ENCODE results near the gene PANX2.
"Not testable (repeated sequence)": the region's sequence is repeated elsewhere in the genome, so short reads cannot be mapped to it uniquely, and the experiment has no call there.

PANX2 gene

DNA sequence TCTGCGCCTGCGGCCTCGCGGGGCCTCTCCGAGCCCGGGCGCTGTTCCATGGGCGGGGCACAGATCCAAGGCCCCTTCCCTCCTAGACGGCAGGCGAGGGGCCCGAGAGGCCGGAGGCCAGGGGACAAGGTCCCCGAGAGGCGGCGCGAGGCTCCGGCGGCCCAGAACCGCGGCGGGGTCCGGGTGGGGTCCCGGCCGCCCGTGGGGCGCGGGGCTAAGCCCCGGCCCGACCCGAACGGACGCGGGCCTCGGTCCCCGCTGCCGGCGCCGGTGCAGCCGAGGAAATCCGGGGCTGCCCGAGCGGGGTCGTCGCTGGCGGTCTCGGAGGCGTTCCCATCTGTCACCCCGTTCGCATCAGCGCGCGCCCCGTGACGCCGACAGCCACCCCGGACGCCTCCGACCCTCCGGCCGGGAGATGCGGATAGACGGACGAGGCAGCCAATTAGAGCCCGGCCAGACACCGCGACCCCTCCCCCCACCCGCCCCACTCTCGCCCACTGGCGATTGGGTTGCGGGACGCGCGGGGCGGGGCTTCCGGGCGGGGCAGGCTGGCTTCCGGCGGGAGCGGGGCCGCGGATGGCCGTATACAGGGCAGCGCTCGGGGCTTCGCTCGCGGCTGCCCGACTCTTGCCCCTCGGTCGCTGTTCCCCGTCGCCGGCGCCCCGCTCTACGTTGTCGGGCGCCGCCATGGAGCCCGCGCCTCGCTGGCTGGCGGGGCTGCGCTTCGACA is 30.1 kb downstream of the PANX2 start, which contains the start of gene SELENOO:
Gene SELENOO, plus strand, starts transcription at position 551 of the 730 bp plus-strand sequence. Its CDS starts 26 bp downstream, at position 577.
- DNase-seq, result no peak

DNA sequence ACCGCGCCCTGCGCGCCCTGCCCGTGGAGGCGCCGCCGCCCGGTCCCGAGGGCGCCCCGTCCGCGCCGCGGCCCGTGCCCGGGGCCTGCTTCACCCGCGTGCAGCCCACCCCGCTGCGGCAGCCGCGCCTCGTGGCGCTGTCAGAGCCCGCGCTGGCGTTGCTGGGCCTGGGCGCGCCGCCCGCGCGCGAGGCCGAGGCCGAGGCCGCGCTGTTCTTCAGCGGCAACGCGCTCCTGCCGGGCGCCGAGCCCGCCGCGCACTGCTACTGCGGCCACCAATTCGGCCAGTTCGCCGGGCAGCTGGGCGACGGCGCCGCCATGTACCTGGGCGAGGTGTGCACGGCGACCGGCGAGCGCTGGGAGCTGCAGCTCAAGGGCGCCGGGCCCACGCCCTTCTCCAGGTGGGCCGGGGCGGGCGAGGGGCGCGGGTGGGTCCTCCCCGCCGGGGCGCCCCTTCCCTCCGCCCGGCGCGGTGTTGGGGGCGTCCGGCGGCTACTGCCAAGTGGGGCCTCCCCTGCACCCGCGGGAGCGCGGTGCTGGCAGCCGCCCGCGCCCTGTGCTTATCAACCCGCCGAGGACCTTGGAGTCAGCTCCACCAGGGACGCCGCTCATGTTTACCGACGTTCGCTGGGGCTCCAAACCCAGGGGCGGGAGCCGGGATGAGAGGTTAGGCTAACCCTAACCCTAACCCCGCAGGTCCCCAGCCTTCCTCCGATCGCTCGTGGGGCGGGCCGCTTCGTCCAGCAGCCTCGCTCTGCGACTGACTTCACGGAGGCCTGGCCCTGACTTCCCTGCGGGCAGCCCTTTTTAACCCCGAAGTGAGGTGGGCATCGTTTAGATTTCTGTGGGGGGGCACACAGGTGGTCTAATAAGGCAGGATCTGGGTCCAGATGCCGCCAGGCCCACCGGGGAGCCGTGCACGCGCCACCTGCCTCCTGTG is 30.9 kb downstream of the PANX2 start:
- DNase-seq, result no peak

DNA sequence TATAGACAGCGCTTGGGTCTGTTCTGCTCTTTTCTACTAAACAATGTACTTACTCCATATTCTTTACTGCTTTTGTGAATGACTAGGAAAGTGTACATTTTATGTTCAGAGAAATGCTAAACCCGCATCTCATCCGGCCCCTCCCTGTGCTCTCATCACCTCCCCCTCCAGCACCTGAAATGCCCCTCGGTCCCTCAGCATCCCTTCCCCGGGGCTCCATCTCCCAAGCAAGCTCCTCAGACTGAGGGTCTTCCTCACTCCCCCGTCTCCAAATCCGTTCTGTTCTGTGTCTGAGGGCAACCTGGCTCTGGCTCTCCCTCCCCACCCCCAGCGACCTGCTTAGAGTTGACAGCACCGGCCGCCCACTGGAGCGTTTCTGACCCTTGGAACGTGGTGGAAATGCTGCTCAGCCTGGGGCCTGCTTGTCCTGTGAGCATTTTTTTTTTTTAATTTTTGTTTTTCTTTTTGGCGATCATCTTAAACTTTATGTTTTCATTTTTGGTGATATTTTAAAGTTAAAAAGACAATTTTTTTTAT is 31.7 kb downstream of the PANX2 start:
- no peak for DNase-seq

DNA sequence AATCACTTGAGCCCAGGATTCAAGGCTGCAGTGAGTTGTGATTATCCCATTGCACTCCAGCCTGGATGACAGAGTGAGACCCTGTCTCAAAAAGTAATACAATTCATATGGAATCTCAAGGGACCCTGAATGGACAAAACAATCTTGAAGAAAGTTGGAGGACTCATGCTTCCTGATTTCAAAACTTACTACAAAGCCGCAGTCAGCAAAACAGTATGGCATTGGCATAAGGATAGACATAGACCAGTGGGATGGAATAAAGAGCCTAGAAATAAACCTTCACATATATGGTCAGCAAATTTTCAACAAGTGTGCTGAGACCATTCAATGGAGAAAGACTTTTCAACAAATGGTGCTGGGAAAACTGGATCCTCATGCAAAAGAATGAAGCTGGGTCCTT is 32.8 kb downstream of the PANX2 start:
- DNase-seq, result no peak

DNA sequence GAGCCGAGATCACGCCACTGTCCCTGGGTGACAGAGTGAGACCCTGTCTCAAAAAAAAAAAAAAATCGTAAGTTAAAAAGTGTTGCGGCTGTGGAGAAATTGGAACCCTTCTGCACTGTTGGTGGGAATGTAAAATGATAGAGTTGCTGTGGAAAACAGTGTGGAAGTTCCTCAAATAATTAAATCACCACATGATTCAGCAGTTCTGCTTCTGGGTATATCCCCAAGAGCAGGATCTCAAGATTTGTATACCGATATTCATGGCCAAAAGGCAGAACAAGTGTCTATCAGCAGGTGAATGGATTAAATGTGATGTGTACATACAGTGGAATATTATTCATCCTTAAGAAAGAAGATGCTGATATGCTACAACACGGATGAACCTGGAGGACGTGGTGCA is 34.0 kb downstream of the PANX2 start:
- DNase-seq, result no peak

DNA sequence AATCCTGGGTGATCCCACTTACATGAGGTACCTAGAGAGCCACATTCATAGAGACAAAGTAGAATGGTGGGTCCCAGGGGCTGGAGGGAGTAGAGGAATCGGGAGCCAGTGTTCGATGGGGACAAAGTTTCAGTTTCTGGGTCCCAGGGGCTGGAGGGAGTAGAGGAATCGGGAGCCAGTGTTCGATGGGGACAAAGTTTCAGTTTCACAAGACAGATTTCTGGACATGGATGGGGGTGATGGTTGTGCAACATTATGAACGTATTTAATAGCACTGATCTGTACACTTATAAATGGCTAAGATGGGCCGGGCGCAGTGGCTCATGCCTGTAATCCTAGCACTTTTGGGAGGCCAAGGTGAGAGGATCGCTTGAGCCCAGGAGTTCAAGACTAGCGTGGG is 34.5 kb downstream of the PANX2 start:
- not testable (repeated sequence) for DNase-seq

DNA sequence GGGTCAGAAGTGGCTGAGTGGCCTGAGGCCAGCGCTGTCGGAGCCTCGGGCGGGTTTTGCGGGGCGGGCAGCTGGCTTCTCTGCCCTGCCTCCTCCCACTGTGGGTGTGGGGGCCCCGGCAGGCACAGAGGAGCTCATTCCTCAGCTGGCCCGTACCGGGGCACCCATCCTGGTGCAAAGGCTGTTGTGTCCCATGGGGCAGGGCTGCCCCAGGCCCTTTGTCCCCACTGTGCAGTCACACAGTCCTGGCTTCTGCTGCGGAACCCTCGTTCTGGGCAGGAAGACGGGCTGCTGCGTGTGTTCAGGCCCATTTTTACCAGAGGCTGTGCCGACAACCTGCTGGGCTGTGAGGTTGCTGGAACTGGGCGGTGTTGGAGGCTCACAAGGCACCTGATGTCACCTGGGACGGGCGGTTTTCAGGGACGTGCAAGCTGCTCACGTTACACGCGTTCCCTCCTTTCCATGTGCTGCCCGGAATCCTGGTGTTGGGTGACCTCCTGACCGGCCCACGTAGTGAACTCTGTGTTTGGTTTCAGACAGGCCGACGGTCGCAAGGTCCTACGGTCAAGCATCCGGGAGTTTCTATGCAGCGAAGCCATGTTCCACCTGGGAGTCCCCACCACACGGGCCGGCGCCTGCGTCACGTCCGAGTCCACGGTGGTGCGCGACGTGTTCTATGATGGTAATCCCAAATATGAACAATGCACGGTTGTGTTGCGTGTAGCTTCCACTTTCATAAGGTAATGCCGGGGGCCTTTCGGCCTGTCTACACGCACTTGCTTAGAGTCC is 35.4 kb downstream of the PANX2 start:
- no peak for DNase-seq

DNA sequence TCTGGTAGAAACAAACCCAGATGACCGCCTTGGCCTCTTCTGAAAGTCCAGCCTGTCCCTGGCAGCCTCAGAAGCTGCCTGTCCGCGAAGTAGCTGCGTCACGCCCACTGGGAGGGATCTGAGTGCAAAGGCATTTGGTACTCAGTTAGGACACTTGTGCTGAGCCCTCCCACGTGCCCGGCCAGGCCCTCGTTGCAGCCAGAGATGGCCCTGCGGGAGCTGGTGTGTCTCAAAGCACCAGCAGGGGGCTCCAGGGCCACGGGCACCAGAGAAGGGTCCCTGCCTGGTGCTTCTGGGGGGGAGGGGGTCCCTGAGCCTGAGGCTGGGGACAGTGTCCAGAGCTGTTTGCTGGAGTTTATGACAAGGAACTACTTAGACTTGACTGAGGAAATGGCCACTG is 36.1 kb downstream of the PANX2 start:
- no peak for DNase-seq

DNA sequence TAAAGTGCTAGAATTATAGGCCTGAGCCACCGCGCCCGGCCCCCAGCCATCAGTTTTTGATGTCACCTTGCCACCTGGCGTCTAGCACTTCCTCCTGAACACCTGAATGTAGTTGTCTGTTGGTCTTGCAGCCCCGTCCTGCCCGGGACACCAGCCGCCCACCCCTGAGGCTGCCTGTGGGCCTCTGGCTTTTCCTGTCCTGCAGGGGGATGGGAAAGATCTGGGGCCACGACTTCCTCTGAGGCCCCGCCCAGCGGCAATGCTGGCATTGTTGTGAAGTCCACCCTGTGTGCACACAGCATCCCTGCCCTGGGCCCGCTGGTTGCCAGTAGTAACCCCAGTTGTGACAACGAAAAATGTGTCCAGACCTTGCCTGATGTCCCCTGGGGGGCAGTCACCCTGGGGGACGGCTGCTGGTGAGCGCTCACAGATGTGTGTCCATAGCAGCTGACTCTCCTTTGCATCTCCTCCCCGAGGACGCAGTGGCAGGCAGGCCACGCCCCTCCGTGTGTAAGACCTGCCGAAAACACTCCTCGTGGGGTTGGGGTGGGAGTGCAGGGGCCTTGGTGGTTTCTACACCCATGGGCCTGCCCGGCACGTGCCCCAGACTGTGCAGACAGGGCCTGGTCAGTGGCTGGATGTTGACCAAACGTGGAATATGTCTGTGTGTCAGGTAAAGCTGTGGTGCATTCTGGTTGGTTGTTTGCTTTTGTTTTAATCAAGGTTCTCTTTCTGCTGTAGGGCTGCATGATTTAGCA is 37.0 kb downstream of the PANX2 start:
- no peak for DNase-seq

DNA sequence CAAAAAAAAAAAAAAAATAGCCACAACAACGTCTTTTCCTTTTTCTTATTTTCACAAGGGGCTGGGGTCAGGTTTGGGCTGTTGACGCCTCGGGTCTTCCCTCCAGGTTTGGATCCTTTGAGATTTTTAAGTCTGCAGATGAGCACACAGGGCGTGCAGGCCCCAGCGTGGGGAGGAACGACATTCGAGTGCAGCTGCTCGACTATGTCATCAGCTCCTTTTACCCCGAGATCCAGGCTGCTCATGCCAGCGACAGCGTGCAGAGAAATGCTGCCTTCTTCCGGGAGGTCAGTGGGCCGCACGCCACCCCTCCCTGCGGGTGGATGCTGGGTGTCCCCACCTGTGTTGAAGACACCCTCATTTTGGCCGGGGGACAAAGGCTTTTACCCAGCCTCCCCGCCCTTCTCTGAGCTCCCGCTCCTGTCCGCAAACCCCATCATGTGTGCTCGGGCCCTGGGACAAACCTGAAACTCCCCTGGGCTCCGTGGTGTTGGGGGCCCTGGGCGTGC is 38.0 kb downstream of the PANX2 start:
- no peak for DNase-seq

DNA sequence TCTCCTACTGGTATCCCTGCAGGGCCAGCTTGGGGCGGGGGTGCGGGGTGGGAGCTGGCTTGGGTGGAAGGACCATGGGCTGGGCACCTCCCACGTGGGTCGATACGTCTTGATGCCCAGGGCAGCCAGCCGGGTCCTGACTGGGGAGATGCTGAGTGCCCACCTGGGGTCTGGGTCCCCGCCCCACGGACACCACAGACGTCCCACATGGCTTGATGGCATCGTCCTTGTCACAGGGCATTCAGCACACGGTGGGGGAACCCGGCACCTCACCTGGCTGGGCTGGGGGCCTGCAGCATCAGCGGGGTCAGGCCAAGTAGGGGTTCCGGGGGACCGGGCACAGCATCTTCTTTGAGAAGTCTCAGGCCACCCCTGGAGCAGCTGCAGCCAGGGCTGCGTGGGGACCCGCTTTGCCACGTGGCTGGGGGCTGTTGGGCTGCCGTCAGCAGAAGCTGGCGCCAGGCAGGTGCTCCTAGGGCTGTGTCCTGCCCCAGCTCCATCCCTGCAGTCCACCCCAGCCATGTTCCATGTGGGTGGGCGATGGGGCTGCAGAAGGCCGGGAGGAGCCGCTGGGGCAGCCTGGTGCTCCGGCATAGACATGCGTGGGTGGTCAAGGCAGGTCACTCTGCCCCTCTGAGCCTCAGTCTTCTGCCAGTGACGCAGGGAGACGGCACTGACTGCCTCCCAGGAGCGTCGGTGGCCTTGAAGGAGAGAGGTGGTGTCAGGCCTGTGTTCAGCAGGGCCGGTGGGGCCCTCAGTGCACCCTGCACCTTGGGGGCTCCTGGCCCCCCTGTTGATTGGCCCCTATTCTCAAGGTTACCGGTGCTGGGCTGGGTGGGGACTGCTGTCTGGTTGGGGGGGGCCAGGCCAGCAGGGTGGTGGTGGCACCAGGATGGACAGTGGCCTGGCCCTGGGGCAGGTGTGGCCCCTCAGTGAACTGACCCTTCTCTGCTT is 38.7 kb downstream of the PANX2 start:
- DNase-seq, result no peak

DNA sequence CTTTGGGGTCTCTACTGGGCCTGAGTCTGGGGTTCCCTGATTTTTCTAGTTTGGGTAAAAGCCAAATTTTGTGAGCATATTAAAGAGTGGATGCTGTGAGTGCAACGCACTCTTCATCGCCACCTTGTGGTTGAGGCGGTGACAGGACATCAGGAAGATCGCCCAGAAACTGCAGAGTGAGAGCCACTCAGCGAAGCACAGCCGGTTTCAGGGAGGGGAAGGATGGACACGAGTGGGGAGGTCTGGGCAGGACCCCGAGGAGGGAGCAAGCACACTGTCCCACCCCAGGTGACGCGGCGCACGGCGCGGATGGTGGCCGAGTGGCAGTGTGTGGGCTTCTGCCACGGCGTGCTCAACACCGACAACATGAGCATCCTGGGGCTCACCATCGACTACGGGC is 39.4 kb downstream of the PANX2 start:
- DNase-seq, result no peak

DNA sequence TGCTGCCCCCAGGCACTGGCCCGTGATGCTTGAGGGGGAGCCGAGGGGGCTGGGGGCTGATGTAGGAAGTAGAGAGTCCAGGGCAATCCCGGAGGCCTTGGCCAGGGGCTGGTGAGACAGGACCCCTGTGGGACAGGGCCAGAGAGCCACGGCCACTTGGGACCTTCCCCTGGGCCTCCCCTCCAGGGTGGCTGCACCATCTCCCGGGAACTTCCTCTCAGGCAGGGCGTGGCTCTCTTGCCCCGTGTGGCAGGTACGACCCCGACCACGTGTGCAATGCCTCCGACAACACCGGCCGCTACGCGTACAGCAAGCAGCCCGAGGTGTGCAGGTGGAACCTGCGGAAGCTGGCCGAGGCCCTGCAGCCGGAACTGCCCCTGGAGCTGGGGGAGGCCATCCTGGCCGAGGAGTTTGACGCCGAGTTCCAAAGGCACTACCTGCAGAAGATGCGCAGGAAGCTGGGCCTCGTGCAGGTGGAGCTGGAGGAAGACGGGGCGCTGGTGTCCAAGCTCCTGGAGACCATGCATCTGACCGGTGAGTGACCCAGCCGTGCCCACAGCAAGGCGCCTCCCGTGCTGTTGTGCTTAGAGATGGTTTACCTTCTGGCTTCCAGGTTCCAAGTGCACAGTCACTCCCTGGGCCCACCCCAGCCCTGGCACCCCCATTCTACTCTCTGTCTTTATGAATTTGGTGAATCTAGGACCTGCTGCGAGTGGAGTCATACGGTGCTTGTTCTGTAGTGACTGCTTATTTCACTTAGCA is 40.0 kb downstream of the PANX2 start:
- no peak for DNase-seq

DNA sequence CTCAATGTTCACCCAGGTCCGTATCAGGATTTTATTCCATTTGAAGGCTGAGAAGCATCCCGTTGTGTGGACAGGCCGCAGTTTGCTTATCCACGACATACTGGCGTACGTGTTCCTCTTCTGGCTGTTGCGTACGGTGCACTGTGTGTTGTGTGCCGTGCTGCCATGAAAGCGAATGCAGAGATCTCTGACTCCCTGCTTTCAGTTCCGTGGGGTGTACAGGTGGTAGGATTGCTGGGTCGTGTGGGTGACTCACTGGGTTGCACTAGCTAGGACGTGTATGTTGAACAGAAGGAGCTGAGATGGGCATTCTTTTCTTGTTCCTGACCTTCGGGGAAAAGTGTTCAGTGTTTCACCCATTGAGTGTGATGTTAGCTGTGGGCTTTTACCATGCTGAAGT is 40.6 kb downstream of the PANX2 start:
- DNase-seq, result no peak

DNA sequence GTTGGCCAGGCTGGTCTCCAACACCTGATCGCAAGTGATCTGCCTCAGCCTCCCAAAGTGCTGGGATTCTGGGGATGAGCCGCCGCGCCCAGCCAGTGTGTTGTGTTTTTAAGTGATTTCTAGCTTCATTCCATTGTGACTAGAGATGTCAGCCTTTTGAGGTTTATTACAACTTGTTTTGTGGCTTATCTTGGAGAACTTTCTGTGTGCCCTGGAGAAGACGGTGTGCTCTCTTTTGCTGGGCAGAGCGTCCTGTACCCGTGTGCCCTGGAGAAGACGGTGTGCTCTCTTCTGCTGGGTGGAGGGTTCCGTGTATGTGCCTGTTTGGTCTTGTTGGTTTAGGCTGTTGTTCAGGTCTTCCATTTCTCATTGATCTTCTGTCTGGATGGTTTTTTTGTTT is 42.7 kb downstream of the PANX2 start:
- no peak for DNase-seq

DNA sequence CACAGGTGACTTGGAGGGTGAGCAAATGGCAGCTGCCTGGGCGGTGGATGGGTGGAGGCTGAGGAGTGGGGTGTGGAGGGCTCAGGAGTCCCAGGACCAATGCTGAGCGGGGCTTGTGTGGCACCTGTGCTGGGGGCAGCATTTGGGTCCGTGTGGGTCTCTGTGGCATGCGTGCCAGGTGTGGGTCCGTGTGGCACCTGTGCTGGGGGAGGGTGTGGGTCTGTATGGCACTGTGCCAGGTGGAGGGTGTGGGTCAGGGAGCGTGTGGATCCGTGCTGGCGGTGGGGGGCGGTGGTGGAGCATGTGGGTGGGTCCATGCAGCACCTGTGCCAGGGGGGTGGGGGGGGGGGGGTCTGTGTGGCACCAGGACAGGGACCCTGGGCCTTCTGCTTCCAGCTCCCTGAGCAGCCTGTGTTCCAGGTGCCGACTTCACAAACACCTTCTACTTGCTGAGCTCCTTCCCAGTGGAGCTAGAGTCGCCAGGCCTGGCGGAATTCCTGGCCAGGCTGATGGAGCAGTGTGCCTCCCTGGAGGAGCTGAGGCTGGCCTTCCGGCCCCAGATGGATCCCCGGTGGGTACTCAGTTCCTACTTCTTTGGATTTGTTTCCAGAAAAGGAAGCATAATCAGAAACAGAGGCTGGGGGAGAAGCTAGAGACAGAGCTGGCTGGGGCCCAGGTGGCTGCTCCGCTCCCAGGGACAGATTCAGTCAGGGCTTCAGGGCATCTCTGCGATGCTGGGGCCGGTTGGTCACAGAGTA is 44.9 kb downstream of the PANX2 start:
- no peak for DNase-seq

DNA sequence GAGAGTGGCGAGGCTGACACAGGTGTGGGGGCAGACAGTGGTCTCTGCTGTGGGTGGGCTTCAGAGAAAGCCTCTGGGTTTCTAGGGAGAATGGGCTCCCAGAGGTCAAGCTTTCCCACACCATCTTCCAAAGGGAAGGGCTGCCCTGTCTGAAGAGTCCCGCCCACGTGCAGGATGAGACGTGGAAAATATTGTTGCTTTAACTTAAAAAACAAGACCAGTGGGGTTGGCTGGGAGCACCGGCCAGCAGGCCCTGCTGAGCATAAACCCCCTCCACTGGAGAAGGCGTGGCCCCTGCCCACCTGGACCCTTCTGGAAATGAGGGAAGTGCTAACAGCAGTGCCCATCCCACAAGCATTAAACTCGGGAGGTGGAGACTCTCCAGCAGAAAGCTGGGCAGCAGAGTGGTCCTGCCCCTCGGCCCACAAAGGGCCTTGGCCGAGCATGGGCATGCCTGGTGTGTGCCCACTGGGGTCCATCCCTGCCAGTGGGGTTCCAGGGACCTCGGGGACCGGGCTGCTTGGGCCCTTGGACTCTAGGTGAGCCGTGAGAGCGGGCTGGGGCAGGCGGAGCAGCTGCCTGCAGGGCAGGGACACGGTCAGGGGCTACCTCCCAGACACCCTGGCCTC is 45.6 kb downstream of the PANX2 start:
- no peak for DNase-seq

DNA sequence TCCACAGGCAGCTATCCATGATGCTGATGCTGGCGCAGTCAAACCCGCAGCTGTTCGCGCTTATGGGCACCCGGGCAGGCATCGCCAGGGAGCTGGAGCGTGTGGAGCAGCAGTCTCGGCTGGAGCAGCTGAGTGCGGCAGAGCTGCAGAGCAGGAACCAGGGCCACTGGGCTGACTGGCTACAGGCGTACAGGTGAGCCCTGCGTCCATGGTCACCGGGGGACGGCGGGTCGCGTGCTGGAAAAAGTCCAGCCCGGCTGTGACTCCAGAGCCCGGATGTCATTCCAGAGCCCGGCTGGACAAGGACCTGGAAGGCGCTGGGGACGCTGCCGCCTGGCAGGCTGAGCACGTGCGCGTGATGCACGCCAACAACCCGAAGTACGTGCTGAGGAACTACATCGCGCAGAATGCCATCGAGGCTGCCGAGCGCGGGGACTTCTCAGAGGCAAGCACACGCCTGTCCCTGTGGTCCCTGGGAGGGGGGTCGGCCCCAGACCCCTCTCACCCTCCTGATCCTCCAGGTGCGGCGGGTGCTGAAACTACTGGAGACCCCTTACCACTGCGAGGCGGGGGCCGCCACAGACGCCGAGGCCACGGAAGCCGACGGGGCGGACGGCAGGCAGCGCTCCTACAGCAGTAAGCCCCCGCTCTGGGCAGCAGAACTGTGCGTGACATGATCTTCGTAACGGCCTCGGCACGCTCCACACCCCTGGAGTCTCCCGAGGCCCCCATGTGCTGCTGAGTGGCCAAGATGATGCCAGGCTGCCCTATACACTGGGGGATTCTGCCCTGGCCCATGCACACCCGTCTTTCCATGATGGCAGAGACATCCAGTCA is 46.4 kb downstream of the PANX2 start:
- no peak for DNase-seq
